Lung microvascular endothelial cell (primary cell): ENCODE results near the gene BAIAP2L1. TPM values are rescaled to one million over a fixed set of nuclear protein-coding genes. Genes with fewer than 3 reads are reported as not detected.
A peak's percentile ranks its signal among the peaks of the same experiment; 100 is the strongest.
"Not testable (repeated sequence)": the region's sequence is repeated elsewhere in the genome, so short reads cannot be mapped to it uniquely, and the experiment has no call there.

Experiments used
- DNase-seq, 2 donors: peaks; one replicate each; pipeline versions ENCODE4 v3.0.0 to v3.0.0-alpha.2; 2010; ENCODE audit warnings: low read depth in 2 of 2
- total RNA-seq: library from RNA; depleted of rRNA; stranded (reverse); fragments of >200 nt; gene quantifications from 2 replicates; pipeline ENCODE4 v1.2.1, GENCODE V29; 2014

The BAIAP2L1 gene
- total RNA-seq, 1 donor from 2014 or later, result under 0.01 TPM

DNA sequence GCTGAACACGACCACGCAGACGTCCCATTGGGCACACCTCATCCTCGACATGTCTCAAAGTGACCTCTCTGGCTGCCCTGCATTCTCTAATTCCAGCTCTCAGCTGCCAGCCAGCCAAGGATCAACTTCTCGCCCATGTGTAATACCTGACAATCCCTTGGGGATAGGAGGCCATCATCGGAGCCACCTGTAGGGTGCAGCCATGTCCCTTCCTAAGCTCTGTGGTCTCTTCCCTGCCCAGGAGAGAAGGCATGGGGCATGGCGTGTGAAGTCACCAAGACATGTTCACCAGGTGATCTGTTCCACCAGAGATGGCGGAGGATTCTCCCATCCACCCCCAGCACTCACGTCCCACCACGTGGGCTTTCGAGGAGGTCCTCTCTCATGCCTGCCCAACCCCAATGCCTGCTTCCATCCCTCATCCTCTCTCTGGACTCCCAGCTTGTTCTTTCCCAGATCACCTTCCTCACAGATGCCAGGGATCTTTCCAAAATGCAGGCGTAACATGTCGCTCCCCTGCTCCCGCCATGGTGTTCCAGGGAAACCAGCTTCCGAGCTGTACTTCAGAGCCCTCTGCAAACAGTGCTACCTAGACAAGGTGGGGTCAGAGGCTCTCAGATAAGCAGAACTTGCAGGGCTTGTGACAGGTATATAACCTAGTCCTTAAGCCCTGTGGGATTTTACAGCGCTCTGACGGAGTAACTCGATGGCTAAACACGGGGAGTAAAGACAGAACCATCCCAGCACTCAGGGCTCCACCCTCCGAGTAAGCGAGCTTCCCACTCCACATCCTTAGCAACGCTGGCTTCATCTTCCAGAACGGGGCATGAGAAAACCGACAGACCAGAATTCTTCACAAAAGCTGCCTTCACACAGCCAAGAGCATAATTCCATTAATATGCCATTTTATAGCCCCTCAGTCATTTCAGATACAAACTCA, 78.3 kb downstream of the BAIAP2L1 start:
- DNase-seq, result no peak

DNA sequence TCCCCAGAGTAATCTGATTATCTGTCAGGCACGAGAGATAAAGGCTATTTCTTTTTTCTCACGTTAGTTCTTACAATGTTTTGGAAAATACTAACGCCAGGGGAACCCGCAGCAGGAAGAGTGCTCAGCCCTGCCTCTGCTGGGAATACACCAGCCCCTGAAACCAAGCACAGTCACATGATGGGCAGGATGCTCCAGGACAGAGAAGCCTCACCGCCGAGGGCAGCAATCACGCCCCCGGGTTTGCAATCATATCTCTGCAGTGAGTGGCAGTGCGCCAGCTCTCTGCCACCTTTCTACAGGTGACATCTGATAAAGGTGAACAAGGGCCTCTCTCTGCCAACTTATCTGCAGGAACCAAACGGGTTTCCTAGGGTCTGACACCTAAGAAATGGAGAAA, 79.6 kb downstream of the BAIAP2L1 start:
- DNase-seq, result peak in 1 of 2 donors; percentile 80

DNA sequence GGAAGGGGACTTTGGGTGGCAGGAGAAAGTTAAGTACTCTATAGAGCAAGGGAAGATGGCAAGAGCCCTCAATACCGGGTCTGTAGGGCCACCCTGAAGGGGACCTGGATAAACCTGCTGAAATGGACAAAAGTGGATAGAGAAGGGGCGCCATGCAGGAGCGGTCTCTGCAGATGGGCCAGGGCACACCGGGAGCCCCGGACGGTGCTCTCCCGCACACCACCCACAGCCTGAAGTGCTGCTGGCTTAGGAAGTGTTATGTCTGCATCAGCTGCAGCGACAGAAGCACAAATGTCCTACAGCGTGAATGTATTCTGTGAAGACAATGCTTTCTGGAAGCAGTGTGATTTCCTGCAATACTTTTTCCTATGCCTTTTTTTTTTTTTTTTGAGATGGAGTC, 81.7 kb downstream of the BAIAP2L1 start:
- DNase-seq, result no peak

DNA sequence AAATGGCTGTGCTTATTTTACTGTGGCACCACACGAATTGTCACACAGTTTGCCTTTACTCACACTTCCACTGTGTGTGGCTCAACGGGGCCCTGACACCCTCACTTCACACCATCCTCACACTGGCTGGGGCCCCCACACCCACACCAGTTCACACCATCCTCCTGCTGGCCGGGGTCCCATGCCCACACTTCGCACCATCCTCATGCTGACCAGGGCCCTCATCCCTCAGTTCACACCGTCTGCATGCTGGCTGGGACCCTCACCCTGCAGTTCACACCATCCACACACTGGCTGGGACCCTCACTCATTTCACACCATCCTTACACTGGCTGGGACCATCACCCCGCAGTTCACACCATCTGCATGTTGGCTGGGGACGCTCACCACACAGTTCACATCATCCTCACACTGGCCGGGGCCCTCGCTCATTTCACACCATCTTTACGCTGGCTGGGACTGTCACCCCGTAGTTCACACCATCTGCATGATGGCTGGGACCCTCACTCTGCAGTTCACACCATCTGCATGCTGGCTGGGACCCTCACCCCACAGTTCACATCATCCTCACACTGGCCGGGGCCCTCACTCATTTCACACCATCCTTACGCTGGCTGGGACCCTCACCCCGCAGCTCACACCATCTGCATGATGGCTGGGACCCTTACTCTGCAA, 83.4 kb downstream of the BAIAP2L1 start:
- DNase-seq, result no peak

- DNase-seq, result not testable (repeated sequence)
Observed at GRCh38 chr7:98315994-98316527, 84.8 kb downstream of the BAIAP2L1 start.

DNA sequence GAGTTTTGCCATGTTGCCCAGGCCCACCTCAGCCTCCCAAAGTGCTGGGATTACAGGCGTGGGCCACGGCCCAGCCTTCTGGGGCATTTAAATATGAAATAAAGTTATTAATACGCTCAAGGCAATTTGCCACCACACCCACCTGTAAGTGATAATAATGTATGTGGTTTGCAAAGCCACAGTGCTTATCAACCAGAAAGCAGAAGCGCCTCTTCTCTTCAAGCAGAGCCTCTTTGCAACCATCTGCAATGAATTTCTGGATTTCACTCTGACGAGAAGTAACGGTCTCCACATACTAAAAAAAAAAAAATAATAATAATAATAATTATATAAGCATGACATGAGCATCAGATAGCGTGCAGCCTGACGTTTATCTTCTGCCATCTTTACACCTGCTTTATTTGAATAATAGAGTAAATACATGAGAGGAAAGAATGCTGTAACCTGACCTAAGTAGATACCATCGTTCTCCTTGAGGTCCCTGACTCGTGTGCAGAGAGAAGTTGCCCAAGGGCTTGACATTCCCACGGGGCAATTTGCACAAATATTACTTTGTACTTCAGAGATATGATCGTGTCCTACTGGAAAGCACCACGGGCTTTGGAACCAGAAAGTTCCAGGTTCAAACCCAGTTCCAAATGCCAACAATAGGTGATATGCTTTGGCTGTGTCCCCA, 85.4 kb downstream of the BAIAP2L1 start:
- DNase-seq, result no peak

- peak; percentile 12 to 50 for DNase-seq
Observed at GRCh38 chr7:98314469-98314868, 86.4 kb downstream of the BAIAP2L1 start.

DNA sequence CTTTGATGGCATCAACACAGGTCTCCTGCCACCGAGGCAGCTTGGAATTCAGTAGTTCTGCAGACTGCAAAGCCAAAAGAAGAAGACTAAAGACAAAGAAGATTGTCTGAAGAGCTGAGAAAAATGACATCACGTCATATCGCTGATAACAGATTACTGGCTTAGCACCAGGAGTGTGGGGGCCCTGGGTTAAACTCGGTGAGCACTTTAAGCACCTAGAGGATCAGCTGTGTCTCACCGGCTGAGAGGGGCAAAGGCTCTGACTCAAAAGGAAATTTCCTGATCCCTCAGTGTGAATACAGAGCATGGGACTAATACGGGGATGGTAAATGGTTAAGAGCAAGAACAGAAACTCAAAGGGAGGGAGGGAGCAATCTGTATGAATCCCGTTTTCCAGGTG, 88.7 kb downstream of the BAIAP2L1 start:
- no peak for DNase-seq

DNA sequence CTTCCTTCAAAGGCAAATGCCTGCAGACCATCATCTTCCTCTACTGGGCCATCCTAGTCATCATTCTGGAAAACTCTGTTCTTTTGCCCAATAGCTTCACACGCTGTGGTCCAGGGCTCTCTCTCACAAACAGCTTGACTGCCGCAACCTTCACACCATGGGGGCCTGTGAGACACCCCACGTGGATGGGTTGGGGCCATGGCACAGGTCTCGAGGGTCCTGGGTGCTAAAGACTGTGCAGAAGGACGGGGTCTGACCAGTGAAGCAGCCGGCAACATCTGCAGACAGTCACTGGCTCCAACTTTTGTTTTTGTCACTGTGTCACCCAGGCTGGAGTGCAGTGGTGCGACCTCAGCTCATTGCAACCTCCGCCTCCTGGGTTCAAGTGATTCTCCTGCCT, 91.3 kb downstream of the BAIAP2L1 start:
- no peak for DNase-seq

DNA sequence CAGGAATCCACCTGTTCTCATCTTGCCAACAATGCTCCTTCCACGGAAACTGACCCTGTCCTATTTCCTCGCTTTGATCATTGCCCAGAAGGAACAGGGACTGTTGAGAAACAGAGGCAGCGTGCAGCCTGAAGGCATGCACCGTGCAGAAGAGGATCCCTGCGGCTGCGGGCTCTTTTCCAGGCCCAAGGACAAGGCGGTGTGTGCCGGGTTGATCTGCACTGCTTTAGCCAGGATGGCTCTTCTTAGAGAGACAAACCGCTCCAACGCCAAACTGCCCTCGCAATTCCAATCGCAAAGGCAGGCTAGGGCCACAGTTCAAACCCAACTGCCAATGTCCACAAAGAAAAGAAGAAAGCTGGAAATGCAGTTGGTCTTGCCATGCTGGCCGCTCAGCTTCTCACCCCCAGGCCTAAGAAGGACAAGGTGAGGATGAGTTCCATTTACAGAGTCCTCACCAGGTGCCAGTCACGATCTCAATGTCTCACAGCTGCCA, 92.9 kb downstream of the BAIAP2L1 start:
- DNase-seq, result no peak

GRCh38 chr7:98305951-98306535, 94.8 kb downstream of the BAIAP2L1 start:
- no peak for DNase-seq

DNA sequence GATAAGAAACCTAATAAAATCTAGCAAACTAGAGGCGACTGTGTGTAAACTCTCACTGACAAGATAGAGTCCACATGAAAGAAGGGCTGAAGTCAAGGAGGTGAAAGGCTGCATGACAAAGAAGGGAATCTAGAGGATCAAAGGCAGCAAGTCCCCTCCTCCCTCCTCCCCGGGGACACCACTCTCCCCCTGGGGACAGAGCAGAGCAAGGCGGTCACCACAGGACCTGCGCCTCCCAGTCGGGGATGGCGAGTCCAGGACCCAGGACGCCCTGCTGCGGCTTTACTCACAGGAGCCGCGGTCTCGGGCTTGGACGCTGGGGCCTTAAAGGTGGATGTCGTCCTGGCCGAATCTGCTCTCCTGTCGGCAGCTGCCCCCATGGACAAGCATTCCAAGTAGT, 97.0 kb downstream of the BAIAP2L1 start:
- no peak for DNase-seq

- no peak for DNase-seq
Observed at GRCh38 chr7:98303176-98303865, 97.6 kb downstream of the BAIAP2L1 start.

DNA sequence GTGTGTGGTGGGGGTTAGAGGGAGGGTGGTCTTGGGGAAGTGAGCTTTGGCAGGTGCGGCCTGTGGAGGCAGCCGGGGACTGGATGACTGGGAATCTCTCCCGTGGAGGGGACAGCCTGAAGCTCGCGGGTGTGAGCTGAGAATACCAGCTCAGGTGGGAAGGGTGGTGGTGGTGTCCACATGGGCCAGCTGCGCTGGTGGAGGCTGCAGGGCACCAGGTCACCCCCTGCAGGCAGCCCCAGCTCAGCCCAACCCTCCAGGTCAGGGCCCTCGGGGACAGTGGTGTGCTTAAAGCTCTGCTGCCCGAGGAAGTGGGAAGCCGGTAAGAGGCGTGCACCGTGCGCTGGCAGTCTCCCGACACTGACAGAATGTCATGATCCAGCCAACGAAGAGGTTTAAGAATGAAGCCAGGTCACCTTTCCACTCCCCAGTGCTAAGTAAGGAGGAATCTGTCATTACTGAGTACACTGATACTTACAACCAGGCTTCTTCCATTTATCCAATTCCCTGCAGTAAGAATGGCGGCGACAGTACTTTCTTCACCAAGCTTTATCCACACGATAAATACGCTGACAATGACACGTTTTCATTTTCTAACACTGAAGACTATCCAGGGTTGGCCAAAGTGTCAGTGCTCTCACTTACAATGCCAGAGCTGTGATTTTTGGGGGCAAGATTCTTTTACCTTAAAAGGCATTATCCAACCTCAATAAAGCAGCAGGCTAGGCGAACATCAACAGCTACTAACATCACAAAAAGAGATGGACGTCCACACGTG, 99.0 kb downstream of the BAIAP2L1 start:
- DNase-seq, result no peak

DNA sequence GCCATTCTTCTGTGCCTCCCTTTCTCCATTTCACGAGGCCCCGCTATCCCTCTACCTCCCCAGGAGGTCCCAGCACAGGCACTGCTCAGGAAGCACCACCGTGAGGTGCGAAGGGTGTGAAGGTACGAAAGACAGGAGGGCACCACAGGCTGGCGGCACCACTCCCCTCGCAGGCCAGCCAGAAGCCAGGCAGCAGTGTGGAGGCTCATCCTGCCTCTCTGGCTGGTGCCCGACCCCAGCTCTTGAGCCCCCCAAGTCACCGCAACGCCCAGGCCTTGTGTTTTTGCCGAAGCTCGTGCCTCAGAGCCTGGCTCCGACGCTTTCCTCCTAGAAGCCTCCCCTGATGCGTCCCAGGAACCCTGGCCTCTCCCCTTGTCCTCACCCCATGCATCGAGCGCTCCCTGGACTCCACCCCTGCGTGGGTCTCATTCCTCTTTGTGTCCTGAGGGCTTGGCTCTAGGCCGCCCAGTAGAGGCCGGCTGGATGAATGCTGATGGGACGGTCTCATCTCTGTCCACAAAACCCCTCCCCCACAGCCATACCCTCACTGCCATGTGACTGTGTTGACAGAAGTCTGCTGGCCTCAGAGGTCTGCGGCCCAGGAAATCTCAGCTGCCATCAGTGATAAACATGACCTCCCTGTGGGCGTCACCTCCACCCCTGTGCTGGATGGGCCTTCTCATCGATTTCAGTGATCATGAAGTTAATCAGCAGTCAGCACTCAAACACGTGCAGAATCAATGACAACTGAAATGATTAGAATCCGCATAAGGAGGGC, 100.1 kb downstream of the BAIAP2L1 start:
- no peak for DNase-seq

DNA sequence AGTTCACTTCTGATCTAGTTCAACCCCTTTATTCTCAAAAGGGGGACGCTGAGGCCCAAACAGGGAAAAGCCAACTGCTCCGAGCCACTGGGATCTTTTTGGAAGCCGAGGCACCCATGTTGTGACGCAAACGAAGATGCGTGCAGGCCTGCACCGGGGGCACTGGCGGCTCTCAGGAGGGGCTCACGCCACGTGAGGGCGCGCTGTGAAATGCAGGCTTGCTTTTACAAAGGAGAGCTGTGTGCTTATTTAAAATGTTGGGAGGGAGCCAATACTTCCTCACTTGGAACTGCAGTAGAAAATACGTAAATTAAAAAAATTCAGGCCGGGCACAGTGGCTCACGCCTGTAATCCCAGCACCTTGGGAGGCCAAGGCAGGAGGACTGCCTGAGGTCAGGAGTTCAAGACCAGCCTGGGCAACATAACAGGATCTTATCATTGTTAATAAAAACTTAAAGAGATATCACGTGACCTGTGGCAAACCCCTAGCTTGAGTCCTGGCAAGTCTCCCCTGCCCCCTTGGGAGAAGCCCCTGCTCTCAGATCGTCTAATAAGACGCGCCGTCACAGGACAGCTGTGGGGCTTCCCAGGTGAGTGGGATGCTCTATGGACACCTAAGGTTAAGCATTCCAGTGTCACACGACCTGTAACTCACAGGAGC, 103.1 kb downstream of the BAIAP2L1 start:
- DNase-seq, result peak in 1 of 2 donors; percentile 20

- no peak for DNase-seq
Observed at GRCh38 chr7:98296833-98297232, 104.1 kb downstream of the BAIAP2L1 start.

DNA sequence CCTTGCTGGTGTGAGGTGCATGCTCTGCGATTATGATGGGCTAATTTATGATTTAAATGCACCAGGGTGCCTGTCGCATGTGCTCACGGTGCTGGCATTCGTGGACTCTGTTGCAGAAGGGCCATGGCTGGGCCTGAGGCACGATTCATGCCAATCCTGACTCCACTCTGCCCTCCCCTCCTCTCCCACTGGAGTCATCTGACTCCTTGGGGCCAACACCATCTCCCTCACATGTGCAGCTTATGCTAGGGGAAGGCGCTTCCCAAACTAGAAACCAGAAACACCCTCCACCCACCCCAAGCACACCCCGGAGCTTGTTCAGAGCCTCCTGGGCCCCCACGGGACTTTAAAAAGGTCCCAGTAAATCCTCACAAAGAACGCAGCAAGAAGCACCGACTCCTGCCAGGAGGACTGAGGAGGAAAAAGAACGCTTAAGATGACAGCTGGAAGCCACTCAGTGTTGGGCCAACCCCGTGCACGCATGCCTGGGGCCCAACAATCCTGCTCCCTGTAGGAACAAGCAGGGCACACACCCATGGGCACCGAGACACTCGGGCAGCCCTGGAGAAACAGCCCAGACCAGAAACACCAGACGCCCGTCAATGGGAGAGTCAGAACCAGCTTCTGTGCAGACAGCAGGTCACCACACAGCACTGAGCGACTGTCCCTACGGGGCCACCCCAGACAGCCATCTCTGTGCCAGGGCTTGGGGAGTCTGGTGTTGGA, 105.3 kb downstream of the BAIAP2L1 start:
- DNase-seq, result no peak
